HEK293 (cell line): ENCODE results near the gene PPP2R2B.

ENCODE experiments used
- CTCF ChIP-seq: fragments of 450-650 bp; formaldehyde crosslinking; IDR thresholded peaks from 2 replicates; pipeline ENCODE4 v1.5.1; 2016; ENCODE audit warnings: missing biosample characterization, missing genetic modification characterization
- KLF16 ChIP-seq: fragments of 450-650 bp; formaldehyde crosslinking; IDR thresholded peaks from 2 replicates; pipeline ENCODE4 v1.5.1; 2017; ENCODE audit warnings: missing biosample characterization, missing genetic modification characterization
- PBX3 ChIP-seq: sonication (generic); formaldehyde crosslinking; IDR thresholded peaks from 2 replicates; pipeline ENCODE4 v1.8.1; 2022; ENCODE audit warnings: mild to moderate bottlenecking, moderate library complexity, missing genetic modification reagents
- SETDB1 ChIP-seq: IDR thresholded peaks from one replicate; pipeline ENCODE4 v1.6.1; 2017; ENCODE audit warnings: mild to moderate bottlenecking, low read length, moderate library complexity, mixed read lengths; ENCODE audit not compliant: insufficient read length
- TCF7L2 ChIP-seq: IDR thresholded peaks from 2 replicates; pipeline ENCODE4 v1.6.1; 2011; ENCODE audit warnings: low read depth, mild to moderate bottlenecking, inconsistent platforms, low read length, moderate library complexity, borderline replicate concordance
- YY2 ChIP-seq: fragments of 450-650 bp; formaldehyde crosslinking; IDR thresholded peaks from 2 replicates; pipeline ENCODE4 v1.5.1; 2016; ENCODE audit warnings: missing biosample characterization, missing genetic modification characterization
- ZBTB17 ChIP-seq: fragments of 450-650 bp; formaldehyde crosslinking; IDR thresholded peaks from 2 replicates; pipeline ENCODE4 v1.5.1; 2016; ENCODE audit warnings: missing biosample characterization, missing genetic modification characterization
- ZFP37 ChIP-seq: fragments of 450-650 bp; formaldehyde crosslinking; IDR thresholded peaks from 2 replicates; pipeline ENCODE4 v1.5.1; 2016; ENCODE audit warnings: missing biosample characterization, missing genetic modification characterization
- ZNF350 ChIP-seq: fragments of 450-650 bp; formaldehyde crosslinking; IDR thresholded peaks from 2 replicates; pipeline ENCODE4 v1.5.0; 2017; ENCODE audit warnings: missing biosample characterization, mild to moderate bottlenecking, missing genetic modification characterization
- ZNF423 ChIP-seq: fragments of 450-650 bp; formaldehyde crosslinking; IDR thresholded peaks from 2 replicates; pipeline ENCODE4 v1.5.1; 2016; ENCODE audit warnings: missing biosample characterization, missing genetic modification characterization
- ZNF596 ChIP-seq: fragments of 450-650 bp; IDR thresholded peaks from 2 replicates; pipeline ENCODE4 v1.5.0; 2018; ENCODE audit warnings: missing biosample characterization, mild to moderate bottlenecking, missing genetic modification characterization, moderate library complexity
- ZNF621 ChIP-seq: fragments of 450-650 bp; formaldehyde crosslinking; IDR thresholded peaks from 2 replicates; pipeline ENCODE4 v1.5.1; 2017; ENCODE audit warnings: missing biosample characterization, missing genetic modification characterization

GRCh38 chr5:146919304-146919703 lies 40.7 kb upstream of the PPP2R2B start:
- TF ChIP-seq CTCF (tag by site-specific recombination): no peak
- TF ChIP-seq SETDB1: no peak
- no peak for TF ChIP-seq PBX3 (CRISPR knock-in tag)
- TF ChIP-seq YY2: no peak
- no peak for TF ChIP-seq ZNF423
- no peak for TF ChIP-seq ZNF350
- no peak for TF ChIP-seq KLF16 (tag by site-specific recombination)
- TF ChIP-seq ZBTB17: no peak
- no peak for TF ChIP-seq TCF7L2
- TF ChIP-seq ZFP37 (tag by site-specific recombination): no peak
- TF ChIP-seq ZNF621 (tag by site-specific recombination): no peak
- no peak for TF ChIP-seq ZNF596 (tag by site-specific recombination)
